SIG-M5 treated with dmso at 0.1 percent for 504 hours (cell line): Measurements from ENCODE around the gene EHD1.
"Not testable (repeated sequence)": the region's sequence is repeated elsewhere in the genome, so short reads cannot be mapped to it uniquely, and the experiment has no call there.

ENCODE experiments used
- DNase-seq: peaks from one replicate; lab custom pipeline; 2025; ENCODE audit not compliant: unreplicated experiment; lab: John Stamatoyannopoulos, UW

Gene EHD1

GRCh38 chr11:64859542-64860414, 18.6 kb downstream of the EHD1 start:
- DNase-seq: peak; percentile 89

DNA sequence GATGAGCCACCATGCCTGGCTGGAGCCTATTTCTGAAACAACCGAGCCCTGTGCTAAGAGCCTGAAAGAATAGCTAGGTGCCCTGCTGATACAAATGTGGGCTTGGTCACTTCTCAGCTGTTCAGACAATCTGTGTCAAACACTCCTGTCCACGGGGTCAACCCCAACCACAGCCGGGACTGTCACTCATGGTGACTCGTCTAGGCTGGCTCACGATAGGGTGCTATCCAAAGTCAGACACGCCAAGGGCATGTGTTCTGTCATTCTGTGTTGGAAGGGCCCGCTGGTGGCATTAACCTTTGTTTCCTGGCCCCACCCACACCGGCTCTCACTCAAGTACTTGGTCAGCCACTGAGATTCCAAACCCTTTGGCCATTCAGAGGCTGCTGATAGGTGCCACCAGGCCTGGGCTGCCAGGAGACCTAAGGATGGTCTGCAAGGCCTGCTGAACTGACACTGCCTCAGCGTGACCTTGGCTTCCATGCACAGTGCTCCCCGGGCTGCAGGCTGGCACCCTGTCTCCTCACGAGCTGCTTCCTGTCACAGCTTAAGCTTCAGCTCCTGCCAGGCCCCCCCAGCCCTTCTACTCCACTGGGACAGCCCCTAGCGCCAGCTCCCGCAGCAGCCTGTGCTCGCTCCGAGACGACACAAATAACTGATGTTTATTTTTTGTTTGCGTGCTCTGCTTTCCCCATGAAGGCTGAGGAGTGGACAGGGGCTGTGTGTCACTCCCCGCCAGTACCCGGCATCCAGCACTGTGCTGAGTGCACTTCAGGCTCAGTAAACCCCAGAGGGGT, 19.8 kb downstream of the EHD1 start:
- DNase-seq: no peak

GRCh38 chr11:64857485-64857884, 20.9 kb downstream of the EHD1 start:
- no peak for DNase-seq

DNA sequence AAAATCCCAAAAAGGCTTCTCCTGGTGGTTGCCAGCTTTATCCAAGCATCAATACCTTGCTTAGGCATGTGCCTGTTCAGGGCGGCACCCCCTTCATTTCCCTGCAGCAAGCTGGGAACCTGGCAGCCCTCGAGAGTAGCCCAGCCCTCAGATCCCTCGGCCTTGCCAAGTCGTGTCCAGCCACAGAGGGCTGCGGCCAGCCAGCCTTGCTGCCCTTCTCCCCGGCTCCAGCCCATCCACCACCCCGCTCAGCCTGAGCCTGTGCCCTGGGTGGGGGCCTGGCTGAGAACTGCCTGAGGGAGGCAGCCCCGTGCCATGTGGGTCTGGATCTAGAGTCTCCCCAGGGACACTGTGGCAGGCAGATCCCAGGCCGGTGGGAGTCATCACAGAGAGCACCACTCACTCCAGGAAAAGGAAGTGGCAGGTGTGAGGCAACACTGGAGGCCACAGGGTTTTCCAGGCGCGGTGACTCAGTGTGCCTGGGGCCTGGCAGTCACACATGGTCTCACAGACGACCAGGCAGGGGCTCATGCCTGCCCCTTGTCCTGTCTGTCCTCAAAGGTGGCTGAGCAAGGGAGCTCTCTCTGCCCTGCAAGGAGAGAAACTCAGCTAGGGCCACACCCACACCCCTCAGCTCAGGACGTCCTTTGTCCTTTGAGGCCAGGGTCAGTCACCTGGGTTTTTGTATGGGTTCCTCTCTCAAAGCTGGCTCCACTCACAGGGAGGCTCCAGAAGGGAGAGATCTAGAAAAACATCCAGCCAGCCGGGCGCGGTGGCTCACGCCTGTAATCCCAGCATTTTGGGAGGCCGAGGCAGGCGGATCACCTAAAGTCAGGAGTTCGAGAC, 21.8 kb downstream of the EHD1 start:
- peak; percentile 71 for DNase-seq

DNA sequence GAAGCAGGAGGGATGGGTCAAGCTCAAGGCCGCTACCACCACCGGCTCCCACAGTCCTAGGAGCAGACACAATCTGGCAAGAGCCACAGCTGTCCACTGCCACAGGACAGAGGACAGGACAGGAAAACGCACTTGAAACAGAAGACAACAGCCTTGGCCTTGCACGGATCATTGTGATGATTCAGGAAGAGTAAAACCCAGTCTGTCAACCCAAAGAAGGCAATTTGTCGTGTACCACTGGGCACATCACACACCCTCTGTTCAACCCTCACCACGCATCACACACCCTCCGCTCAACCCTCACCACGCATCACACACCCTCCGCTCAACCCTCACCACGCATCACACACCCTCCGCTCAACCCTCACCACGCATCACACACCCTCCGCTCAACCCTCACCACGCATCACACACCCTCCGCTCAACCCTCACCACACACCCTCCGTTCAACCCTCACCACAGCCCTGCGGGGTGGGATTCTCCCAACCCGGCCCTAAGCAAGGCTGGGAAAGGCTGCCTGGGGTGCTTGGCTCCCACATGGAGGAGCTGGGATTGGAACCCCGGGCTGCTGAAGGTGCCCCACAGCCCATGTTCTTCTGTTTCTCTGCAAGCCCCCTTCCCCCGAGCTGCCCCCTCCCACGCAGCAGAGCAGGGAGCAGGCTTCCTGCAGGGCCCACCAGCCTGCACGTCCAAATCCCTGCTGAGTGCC, 22.7 kb downstream of the EHD1 start:
- DNase-seq: no peak

DNA sequence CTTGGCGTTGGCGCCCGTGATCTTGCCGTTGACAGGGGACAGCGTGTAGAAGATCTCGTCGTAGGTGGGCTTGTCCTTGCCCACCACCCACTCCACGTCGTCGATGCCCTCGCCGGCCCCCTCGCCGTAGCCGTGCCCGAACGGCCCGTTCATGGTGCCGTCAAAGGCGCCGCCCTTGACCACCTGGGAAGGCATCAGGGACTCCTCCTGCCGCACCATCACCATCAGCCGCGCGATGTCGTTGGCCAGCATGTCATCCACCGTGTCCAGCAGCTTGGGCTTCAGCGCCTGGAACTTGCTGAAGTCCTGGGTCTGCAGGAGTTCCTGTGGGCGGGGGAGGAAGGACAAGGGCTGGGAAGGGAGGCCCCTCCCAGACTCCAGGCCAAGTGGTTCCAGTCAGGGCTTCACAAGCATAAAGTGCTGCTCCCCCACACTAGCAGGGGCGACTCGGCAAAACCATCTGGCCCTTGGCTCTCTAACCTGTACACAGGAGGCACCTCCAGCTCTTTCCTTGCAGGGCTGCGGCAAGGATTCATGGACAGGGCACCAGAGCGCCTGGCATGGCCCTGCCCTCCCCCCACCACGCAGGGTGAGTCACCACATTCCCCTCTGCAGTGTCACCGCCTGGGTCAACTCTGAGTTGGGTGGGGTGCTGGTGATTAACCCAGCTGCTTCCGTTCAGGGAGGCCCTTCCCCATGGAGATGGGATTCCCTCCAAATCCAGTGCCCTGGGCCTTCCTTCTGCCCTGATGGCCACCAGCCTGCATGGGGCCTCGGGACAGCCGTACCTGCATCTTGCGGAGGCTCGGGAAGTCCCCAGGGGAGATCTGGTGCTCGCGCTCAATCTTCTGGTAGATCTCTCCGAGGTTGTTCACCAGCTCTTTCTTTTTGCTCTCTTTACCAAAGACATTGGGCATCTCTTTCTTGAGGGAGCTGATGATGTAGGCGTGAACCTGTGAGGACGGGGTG, 23.6 kb downstream of the EHD1 start:
- DNase-seq: peak; percentile 34

DNA sequence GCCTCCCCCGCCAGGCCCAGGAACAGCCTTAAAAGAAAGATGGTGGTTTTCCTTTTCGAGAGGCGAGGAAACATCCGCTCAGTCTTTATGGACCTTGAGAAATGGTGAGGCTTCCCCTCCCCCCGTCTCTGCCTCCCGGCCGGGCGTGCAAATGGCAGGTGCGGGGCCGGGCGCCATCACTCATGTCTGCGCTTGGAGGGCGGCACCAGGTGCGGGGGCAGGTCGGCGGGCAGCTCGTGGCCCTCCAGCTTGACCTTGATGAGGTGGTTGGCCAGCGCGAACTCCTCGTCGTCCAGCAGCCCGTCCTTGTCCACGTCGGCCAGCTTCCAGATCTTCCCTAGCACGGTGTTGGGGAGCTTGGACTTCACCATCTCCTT, 24.3 kb downstream of the EHD1 start:
- no peak for DNase-seq

GRCh38 chr11:64853709-64854108, 24.7 kb downstream of the EHD1 start:
- DNase-seq: no peak

GRCh38 chr11:64852804-64853509, 25.5 kb downstream of the EHD1 start:
- DNase-seq: no peak

DNA sequence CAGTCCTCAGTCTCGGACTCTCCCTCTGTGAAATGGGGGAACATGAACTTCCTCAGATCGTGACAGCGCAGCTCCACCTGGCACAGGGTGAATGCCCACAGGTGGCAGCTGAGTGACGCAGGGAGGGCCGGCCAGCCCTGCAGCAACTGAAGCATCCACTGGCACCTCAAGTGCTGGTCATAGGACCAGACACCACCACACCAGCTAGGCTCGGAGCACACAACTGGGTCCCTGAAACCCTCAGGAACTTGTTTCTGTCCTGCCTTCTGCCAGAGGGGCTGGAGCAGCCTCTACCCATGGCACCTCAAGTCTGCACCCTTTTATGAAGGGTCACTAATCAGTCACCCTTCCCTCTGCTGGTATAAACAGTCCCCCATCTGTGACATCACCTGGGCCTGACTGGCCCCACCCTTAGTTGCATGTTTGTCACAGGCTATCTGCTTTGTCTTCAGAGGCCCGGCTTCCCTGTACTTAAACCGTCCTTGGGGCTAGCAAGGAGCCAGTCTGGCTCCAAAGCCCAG, 26.5 kb downstream of the EHD1 start:
- DNase-seq: no peak

GRCh38 chr11:64850979-64851567, 27.3 kb downstream of the EHD1 start:
- no peak for DNase-seq

DNA sequence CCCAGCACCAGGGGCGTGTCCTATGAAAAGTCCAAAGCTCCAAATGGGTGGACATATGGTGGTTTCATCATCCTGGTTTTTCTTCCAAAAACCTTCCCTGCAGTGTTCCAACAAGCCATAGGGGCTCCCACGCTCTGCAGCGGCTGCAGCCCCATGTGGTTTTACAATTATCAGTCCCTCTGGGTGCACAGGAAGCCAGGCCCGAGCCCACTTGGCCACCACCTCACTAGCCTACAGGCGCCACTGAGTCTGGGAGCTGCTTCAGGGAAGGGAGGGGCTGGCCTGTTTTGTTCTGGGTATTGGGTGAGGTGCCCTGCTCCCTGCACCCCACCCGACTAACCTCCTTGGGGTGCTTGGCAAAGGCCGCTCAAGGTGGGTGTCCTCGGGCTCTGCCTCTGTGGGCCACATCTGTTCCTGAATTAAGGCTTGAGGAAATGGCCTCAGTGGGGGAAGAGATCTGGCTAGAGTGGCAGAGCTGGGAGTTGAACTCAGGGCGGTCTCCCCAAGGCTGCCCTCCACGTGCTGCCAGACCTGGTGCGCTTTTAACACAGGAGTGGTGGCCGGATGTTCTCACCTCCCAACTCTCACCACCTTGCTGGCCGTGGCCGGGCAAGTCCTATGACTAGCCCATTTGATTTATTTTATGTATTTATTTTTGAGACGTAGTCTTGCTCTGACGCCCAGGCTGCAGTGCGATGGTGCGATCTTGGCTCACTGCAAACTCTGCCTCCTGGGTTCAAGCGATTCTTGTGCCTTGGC, 28.6 kb downstream of the EHD1 start:
- DNase-seq: no peak

- no peak for DNase-seq
Observed at GRCh38 chr11:64848826-64849597, 29.4 kb downstream of the EHD1 start.

- no peak for DNase-seq
Observed at GRCh38 chr11:64848214-64848825, 30.1 kb downstream of the EHD1 start.

- peak; percentile 84 for DNase-seq
Observed at GRCh38 chr11:64846998-64847666, 31.3 kb downstream of the EHD1 start.

- DNase-seq: not testable (repeated sequence)
Observed at GRCh38 chr11:64845776-64846129, 32.7 kb downstream of the EHD1 start.
